K562 (cell line): ENCODE data around the gene RARRES2. TPM values are rescaled to one million over a fixed set of nuclear protein-coding genes. Genes with fewer than 3 reads are reported as not detected.
A peak's percentile ranks its signal among the peaks of the same experiment; 100 is the strongest.

ENCODE experiments used
- ATAC-seq: fragments of 200-7000 bp; cut with Tn5 transposase; 3 replicates; pipeline ENCODE4 v1.9.1; 2020; ENCODE audit warnings: moderate library complexity
- BruUV-seq: library from RNA; stranded (reverse); fragments of 400-500 nt; replicated peaks from 2 replicates; lab custom pipeline; 2021; lab: Mats Ljungman, UMichigan
- CTCF ChIA-PET: fragments of 300-600 bp; formaldehyde crosslinking; extraction: SDS; loops from one replicate; lab custom pipeline; 2021; ENCODE audit warnings: low intra/inter-chr PET ratio; lab: Yijun Ruan, JAX
- POLR2A ChIA-PET: fragments of 300-600, 350-650 bp; sonication (Branson Sonifier 250); formaldehyde crosslinking; extraction: SDS; loops from one replicate; lab custom pipeline; 2021; ENCODE audit warnings: antibody characterized with exemption, inconsistent platforms; lab: Yijun Ruan, JAX
- DNase-seq, 4 experiments: peaks; one replicate each; pipeline versions ENCODE4 v3.0.0 to v3.0.0-alpha.2; 2011 to 2018; ENCODE audit warnings: low spot score in 3 of 4, mixed read lengths in 3 of 4; ENCODE audit errors: extremely low read depth in 1 of 4
- FAIRE-seq: peaks from 2 replicates; lab custom pipeline; 2011; peaks lifted over from hg19 to GRCh38; lab: Jason Lieb, UNC
- H2AFZ ChIP-seq: 2 replicates; pipeline ENCODE4 v1.6.0; 2011; ENCODE audit warnings: low read depth, low read length, control low read depth, inconsistent platforms
- H3K27ac ChIP-seq: fragments of 200-600 bp; 3 replicates; pipeline ENCODE4 v1.8.0; 2011; ENCODE audit warnings: low read depth, mild to moderate bottlenecking, control low read depth, inconsistent platforms, low read length, moderate library complexity, mixed read lengths; ENCODE audit errors: extremely low read depth
- H3K27me3 ChIP-seq, 2 experiments: fragments of 300-600 bp in 1 of 2; 2 replicates in 1 of 2; 3 replicates in 1 of 2; pipeline versions ENCODE4 v1.6.0 to v1.8.0; 2011; ENCODE audit warnings: inconsistent platforms in 2 of 2, low read length in 2 of 2, mild to moderate bottlenecking in 1 of 2, mixed read lengths in 1 of 2, moderate library complexity in 1 of 2; ENCODE audit not compliant: control insufficient read depth in 2 of 2, insufficient read depth in 2 of 2
- H3K36me3 ChIP-seq: fragments of 300-600 bp; 3 replicates; pipeline ENCODE4 v1.8.0; 2011; ENCODE audit warnings: mild to moderate bottlenecking, low read length, inconsistent platforms; ENCODE audit not compliant: control insufficient read depth, insufficient read depth
- H3K4me1 ChIP-seq, 2 experiments: fragments of 200-600 bp in 1 of 2; replicated peaks in 1 of 2; 2 replicates in 1 of 2; 3 replicates in 1 of 2; pipeline versions ENCODE4 v1.5.1 to v1.8.0; 2011; ENCODE audit warnings: inconsistent platforms in 2 of 2, low read length in 2 of 2, mild to moderate bottlenecking in 1 of 2, mixed read lengths in 1 of 2, moderate library complexity in 1 of 2; ENCODE audit not compliant: control insufficient read depth in 2 of 2, insufficient read depth in 2 of 2
- H3K4me2 ChIP-seq: 2 replicates; pipeline ENCODE4 v1.6.1; 2011; ENCODE audit warnings: low read length, control low read depth, inconsistent platforms, mixed read lengths; ENCODE audit not compliant: insufficient read depth
- H3K4me3 ChIP-seq: fragments of 200-600 bp; sonication (generic), shearing (Covaris generic); 2 replicates; pipeline ENCODE4 v1.5.1; 2016; ENCODE audit warnings: control low read depth, inconsistent platforms
- H3K79me2 ChIP-seq: fragments of 200-600 bp; 3 replicates; pipeline ENCODE4 v1.8.0; 2011; ENCODE audit warnings: low read length, inconsistent platforms; ENCODE audit not compliant: control insufficient read depth, insufficient read depth
- H3K9ac ChIP-seq, 2 experiments: 2 replicates each; pipeline versions ENCODE4 v1.6.0 to v1.6.1; 2011; ENCODE audit warnings: low read depth in 2 of 2, low read length in 2 of 2, control low read depth in 1 of 2, inconsistent platforms in 1 of 2, mild to moderate bottlenecking in 1 of 2, mixed read lengths in 1 of 2; ENCODE audit not compliant: insufficient read depth in 1 of 2
- H3K9me1 ChIP-seq: one replicate; pipeline ENCODE4 v1.6.0; 2011; ENCODE audit warnings: inconsistent platforms, mild to moderate bottlenecking, low read length, moderate library complexity; ENCODE audit not compliant: control insufficient read depth, insufficient read depth
- H3K9me3 ChIP-seq: replicated peaks from 2 replicates; pipeline ENCODE4 v1.5.1; 2011; ENCODE audit warnings: low read depth, low read length, inconsistent platforms; ENCODE audit not compliant: control insufficient read depth, insufficient read depth
- H4K20me1 ChIP-seq: replicated peaks from 2 replicates; pipeline ENCODE4 v1.6.1; 2011; ENCODE audit warnings: low read length, inconsistent platforms, mixed read lengths; ENCODE audit not compliant: control insufficient read depth, insufficient read depth
- CEBPG ChIP-seq, 3 experiments: fragments of 200-800 bp in 1 of 3; sonication (Bioruptor generic) in 1 of 3; sonication (generic) in 1 of 3; formaldehyde crosslinking in 1 of 3; IDR thresholded peaks in 2 of 3; conservative IDR thresholded peaks in 1 of 3; 2 replicates each; pipeline versions ENCODE4 v1.6.1 to v1.8.0; 2016 to 2022; ENCODE audit warnings: missing compliant biosample characterization in 2 of 3, missing genetic modification characterization in 2 of 3, mild to moderate bottlenecking in 1 of 3, missing genetic modification reagents in 1 of 3
- FOXJ2 ChIP-seq: fragments of 200-800 bp; sonication (Bioruptor generic); IDR thresholded peaks from 2 replicates; pipeline ENCODE4 v1.6.1; 2016; ENCODE audit warnings: missing genetic modification characterization, missing compliant biosample characterization
- JUNB ChIP-seq: fragments of 450-650 bp; formaldehyde crosslinking; conservative IDR thresholded peaks from 2 replicates; pipeline ENCODE4 v1.4.0; 2020; ENCODE audit warnings: mild to moderate bottlenecking
- WGBS: fragments of 100-300 bp; shearing (Covaris generic); methylation state at CpG from one replicate; pipeline ENCODE4 v1.1.6; 2016; ENCODE audit warnings: low coverage, mixed read lengths; ENCODE audit not compliant: insufficient coverage; ENCODE audit errors: missing lambda C conversion rate; 5-methylcytosine and 5-hydroxymethylcytosine counted together
- in situ Hi-C: fragments of 300-500 bp; cut with MboI; formaldehyde crosslinking; loops from 4 replicates; pipeline ENCODE4 v1.15.0; 2018; ENCODE audit warnings: inconsistent platforms, mixed read lengths
- intact Hi-C: fragments of 100-400 bp; cut with micrococcal nuclease; formaldehyde crosslinking; loops from 2 replicates; pipeline ENCODE4 v1.14.2; 2022
- polyA plus RNA-seq, 8 experiments: library from polyadenylated mRNA; depleted of rRNA in 4 of 8; stranded (reverse) in 5 of 8; unstranded in 3 of 8; fragments of >200 nt; fragmentation: Nextera tagmentation in 2 of 8; fragmentation: Illumina TruSeq in 1 of 8; extraction: Ambion mirVana in 2 of 8; extraction: Trizol in 1 of 8; gene quantifications; 2 replicates each; pipeline versions ENCODE4 v1.2.1 to v1.2.3, GENCODE V29; 2011 to 2014; ENCODE audit warnings: inconsistent platforms in 1 of 8, missing spikeins in 1 of 8
- total RNA-seq, 7 experiments: library from RNA; depleted of rRNA in 6 of 7; stranded (reverse); fragments of >200 nt in 6 of 7; fragmentation: Illumina TruSeq in 2 of 7; extraction: Trizol in 2 of 7; gene quantifications; 2 replicates each; pipeline versions ENCODE4 v1.2.1 to v1.2.3, GENCODE V29; 2011 to 2021; ENCODE audit warnings: low replicate concordance in 1 of 7

Gene RARRES2
- total and polyA plus RNA-seq, 9 of the 15 experiments (the other 6 are each of a cell fraction or from before 2014, with no cell fraction given) = 0.11 to 1.7 (median 0.23) TPM; not detected in 6

DNA sequence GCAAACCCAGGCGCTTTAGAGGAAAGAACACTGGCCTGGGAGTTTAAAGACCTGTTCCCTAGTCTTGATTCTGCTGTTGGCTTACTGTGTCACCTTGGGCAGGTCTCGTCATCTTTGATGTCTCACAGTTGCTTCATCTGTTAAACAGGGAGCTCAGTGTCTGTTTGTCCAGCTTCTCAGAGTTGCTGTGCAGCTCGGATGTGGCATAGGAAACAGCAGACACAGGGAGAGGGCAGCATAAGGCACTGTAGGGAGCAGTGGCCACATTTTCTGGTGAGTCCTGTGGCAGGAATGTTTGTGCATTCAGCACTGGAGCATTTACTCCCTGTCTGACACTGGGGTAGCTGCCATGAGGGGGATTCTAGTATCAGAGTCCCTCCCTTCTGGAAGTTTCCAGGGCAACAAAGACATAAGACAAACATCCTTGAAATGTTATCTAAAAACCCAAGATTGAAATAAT, 29.2 kb upstream of the RARRES2 start:
- BruUV-seq = no TSS peak
- Histone ChIP-seq H4K20me1 (no peaks in the 10 kb centered on the region; the same call in 1 of the 2 replicates), H2AFZ (no peak overlapping the region), H3K36me3 (peaks cover 62% of the 10 kb centered on the region), H3K4me3 (peak overlapping the region; percentile 79; the same call in 1 of the 2 replicates), H3K27me3 (no peaks in the 10 kb centered on the region), H3K4me1 (peaks cover 53 to 64% of the 10 kb centered on the region in 2 experiments), H3K9ac (peak overlapping the region; percentile 15 to 98), H3K9me3 (no peaks in the 10 kb centered on the region)
- intact Hi-C loops = no loop called here
- peak in 1 of 4 experiments; percentile 5 for DNase-seq
- peak; percentile 54 for FAIRE-seq
- no peak for TF ChIP-seq JUNB (CRISPR knock-in tag)
- TF ChIP-seq FOXJ2 (tag) = 0 out of 2 replicates have a peak, but pooled peaks have one; percentile 33
- peak; percentile 21; the same call in 1 of the 2 replicates for TF ChIP-seq CEBPG (CRISPR knock-in tag; IDR thresholded peaks at IDR 0.05)
- no peak for TF ChIP-seq CEBPG (tag; conservative IDR thresholded peaks at IDR 0.05 in 1 of 2, IDR thresholded peaks at IDR 0.05 in 1 of 2)
- TF ChIP-seq, all 486 proteins: peak for 2
- Histone ChIP-seq H3K27ac (peak overlapping the region; percentile 15; the same call in 2 of the 3 replicates), H3K79me2 (peaks cover 66% of the 10 kb centered on the region), H3K9me1 (no peaks in the 10 kb centered on the region), H3K4me2 (peak overlapping the region; percentile 100; the same call in 1 of the 2 replicates)
- ChIA-PET POLR2A (interaction anchor here (0.5 to 3.5 kb wide), 9 partner anchors 7 to 579 kb away, joined by 3 to 30 read pairs (median 3); no protein-coding TSS in a partner anchor), CTCF (no interaction called here)
- ATAC-seq = no peak
- 85% methylated on average over 3 of the region's 3 CpGs for WGBS
- in situ Hi-C loops = no loop called here
